OCI-LY7 (cell line): ENCODE measurements around the gene KISS1R. TPM values are rescaled to one million over a fixed set of nuclear protein-coding genes. Genes with fewer than 3 reads are reported as not detected.

Source experiments
- BruUV-seq: library from RNA; stranded (reverse); fragments of 400-500 nt; replicated peaks from 2 replicates; lab custom pipeline; 2021; lab: Mats Ljungman, UMichigan
- CTCF ChIA-PET: fragments of 300-600 bp; sonication (Branson Sonifier 250); formaldehyde crosslinking; loops from one replicate; lab custom pipeline; 2022; ENCODE audit warnings: antibody characterized with exemption; ENCODE audit not compliant: unreplicated experiment; lab: Charles Lee
- POLR2A ChIA-PET: fragments of 300-600 bp; sonication (Branson Sonifier 250); formaldehyde crosslinking; loops from one replicate; lab custom pipeline; 2022; ENCODE audit warnings: antibody characterized with exemption; lab: Charles Lee
- DNase-seq: peaks from one replicate; pipeline ENCODE4 v3.0.0-alpha.2; 2015; ENCODE audit warnings: low spot score
- H2AFZ ChIP-seq: fragments of 200-600 bp; sonication (generic), shearing (Covaris generic); 2 replicates; pipeline ENCODE4 v1.6.1; 2014; ENCODE audit warnings: mild to moderate bottlenecking, antibody characterized with exemption, low read length, moderate library complexity
- H3K27ac ChIP-seq: fragments of 200-600 bp; sonication (generic); 2 replicates; pipeline ENCODE4 v1.5.1; 2014; ENCODE audit warnings: mixed run types, low read depth, mild to moderate bottlenecking, moderate library complexity, low read length, inconsistent platforms; ENCODE audit not compliant: poor library complexity, severe bottlenecking
- H3K36me3 ChIP-seq: fragments of 200-600 bp; sonication (generic); 2 replicates; pipeline ENCODE4 v1.6.1; 2014; ENCODE audit warnings: mild to moderate bottlenecking, antibody characterized with exemption, low read length, moderate library complexity, mixed read lengths; ENCODE audit not compliant: insufficient read depth
- H3K4me1 ChIP-seq: fragments of 200-600 bp; sonication (generic); 2 replicates; pipeline ENCODE4 v1.5.1; 2014; ENCODE audit warnings: mild to moderate bottlenecking, low read length; ENCODE audit not compliant: insufficient read depth, poor library complexity, severe bottlenecking
- H3K4me2 ChIP-seq: fragments of 200-600 bp; sonication (generic); 2 replicates; pipeline ENCODE4 v1.6.1; 2014; ENCODE audit warnings: mild to moderate bottlenecking, low read length
- H3K4me3 ChIP-seq: fragments of 200-600 bp; sonication (generic); 2 replicates; pipeline ENCODE4 v1.5.1; 2014; ENCODE audit warnings: mild to moderate bottlenecking, low read depth, low read length; ENCODE audit not compliant: poor library complexity, severe bottlenecking
- H3K79me2 ChIP-seq: fragments of 200-600 bp; sonication (generic); 2 replicates; pipeline ENCODE4 v1.6.1; 2016; ENCODE audit warnings: low read depth, mild to moderate bottlenecking, low read length, moderate library complexity, mixed read lengths; ENCODE audit not compliant: insufficient read depth
- H3K9me2 ChIP-seq: fragments of 200-600 bp; sonication (generic); 2 replicates; pipeline ENCODE4 v1.6.1; 2016; ENCODE audit warnings: mild to moderate bottlenecking, low read length, mixed read lengths; ENCODE audit not compliant: insufficient read depth
- H3K9me3 ChIP-seq: fragments of 200-600 bp; sonication (generic); 2 replicates; pipeline ENCODE4 v1.6.1; 2014; ENCODE audit warnings: mild to moderate bottlenecking, mixed run types, low read length, mixed read lengths
- H4K20me1 ChIP-seq: fragments of 200-600 bp; sonication (generic); 2 replicates; pipeline ENCODE4 v1.6.1; 2014; ENCODE audit warnings: mild to moderate bottlenecking, antibody characterized with exemption, low read length, moderate library complexity, mixed read lengths; ENCODE audit not compliant: insufficient read depth
- CTCF ChIP-seq: fragments of 200-600 bp; sonication (generic); conservative IDR thresholded peaks from 2 replicates; pipeline ENCODE4 v1.5.1; 2014; ENCODE audit warnings: mild to moderate bottlenecking, antibody characterized with exemption, low read length, moderate library complexity, mixed read lengths
- EZH2phosphoT487 ChIP-seq: fragments of 200-600 bp; sonication (generic); IDR thresholded peaks from 2 replicates; pipeline ENCODE4 v1.6.1; 2018; ENCODE audit warnings: low read depth, borderline replicate concordance, mild to moderate bottlenecking, mixed run types, antibody characterized with exemption, low read length, moderate library complexity, mixed read lengths
- intact Hi-C: fragments of 100-400 bp; cut with micrococcal nuclease; formaldehyde crosslinking; loops from one replicate; pipeline ENCODE4 v1.10.0; 2022; ENCODE audit not compliant: unreplicated experiment
- small RNA-seq: library from RNA; depleted of rRNA; stranded (forward); fragments of <200 nt; gene quantifications from one replicate; pipeline ENCODE3, GENCODE V24; 2014
- total RNA-seq, 2 experiments: library from RNA; depleted of rRNA in 1 of 2; stranded (reverse); fragments of >200 nt in 1 of 2; shearing (Covaris generic) in 1 of 2; gene quantifications; 2 replicates each; pipeline ENCODE4 v1.2.3, GENCODE V29; 2014 to 2022

Gene KISS1R
- total RNA-seq, 2 experiments from 2014 or later = not detected

GRCh38 chr19:964761-965694, 47.9 kb downstream of the KISS1R start:
- intact Hi-C loops = no loop called here
- Histone ChIP-seq H3K9me3 (0 out of 2 replicates have a peak, but pooled peaks cover 4% of the 10 kb centered on the region), H2AFZ (no peak overlapping the region), H3K79me2 (no peaks in the 10 kb centered on the region), H3K36me3 (peaks cover 8% of the 10 kb centered on the region; the same call in 1 of the 2 replicates), H3K4me3 (no peak overlapping the region), H3K4me1 (no peaks in the 10 kb centered on the region), H4K20me1 (no peaks in the 10 kb centered on the region), H3K9me2 (no peaks in the 10 kb centered on the region), H3K4me2 (no peak overlapping the region), H3K27ac (no peak overlapping the region)
- POLR2A ChIA-PET = interaction anchor here (0.7 kb wide), 1 partner anchor 17 kb away, joined by 6 read pairs; no protein-coding TSS in a partner anchor
- CTCF ChIA-PET = no interaction called here
- BruUV-seq = no TSS peak
- TF ChIP-seq EZH2phosphoT487 (no peak), CTCF (no peak)
- peak; percentile 59 for DNase-seq

DNA sequence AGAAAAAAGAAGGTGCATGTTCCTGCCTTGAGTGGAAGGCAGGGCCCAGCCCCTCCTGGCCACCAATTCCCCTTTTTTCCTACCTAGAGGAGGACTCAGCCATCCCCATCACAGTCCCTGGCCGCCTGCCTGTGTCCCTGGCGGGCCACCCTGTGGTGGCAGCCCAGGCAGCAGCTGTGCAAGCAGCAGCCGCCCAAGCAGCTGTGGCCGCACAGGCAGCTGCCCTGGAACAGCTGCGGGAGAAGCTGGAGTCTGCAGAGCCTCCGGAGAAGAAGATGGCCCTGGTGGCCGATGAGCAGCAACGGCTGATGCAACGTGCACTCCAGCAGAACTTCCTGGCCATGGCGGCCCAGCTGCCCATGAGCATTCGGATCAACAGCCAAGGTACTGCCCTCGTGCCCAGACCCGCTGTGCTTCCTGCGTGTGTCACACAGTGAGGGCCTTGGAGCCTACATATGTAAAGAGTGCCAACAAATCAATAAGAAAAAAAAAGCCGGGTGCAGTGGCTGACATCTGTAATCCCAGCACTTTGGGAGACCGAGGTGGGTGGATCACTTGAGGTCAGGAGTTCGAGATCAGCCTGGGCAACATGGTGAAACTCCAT, 49.5 kb downstream of the KISS1R start:
- POLR2A ChIA-PET = interaction anchor here (0.6 to 0.7 kb wide), 2 partner anchors 104 to 191 kb away, joined by 4 to 5 read pairs; no protein-coding TSS in a partner anchor

More for the DNA sequence above, 49.5 kb downstream of the KISS1R start:
- Histone ChIP-seq H3K27ac (no peak overlapping the region), H3K79me2 (no peaks in the 10 kb centered on the region), H3K9me3 (peaks cover 14% of the 10 kb centered on the region), H3K36me3 (peaks cover 19% of the 10 kb centered on the region), H3K4me1 (no peaks in the 10 kb centered on the region), H3K4me2 (no peak overlapping the region), H3K4me3 (no peak overlapping the region), H4K20me1 (no peaks in the 10 kb centered on the region), H2AFZ (no peak overlapping the region), H3K9me2 (no peaks in the 10 kb centered on the region)
- DNase-seq = no peak
- TF ChIP-seq CTCF (no peak), EZH2phosphoT487 (no peak)
- BruUV-seq = no TSS peak
- CTCF ChIA-PET = no interaction called here
- intact Hi-C loops = no loop called here

Small RNA genes within 50 kb of the gene (small RNA-seq; reads per million reads assigned to genes)
- gene RNU6-9 = 0.16 reads per million

Other genes with a start within 250 kb of the KISS1R start
- gene FSTL3, start 240.9 kb upstream of the KISS1R start, total RNA-seq (2014; rRNA removed; shearing (Covaris generic)) = 3.4 and 5.7 TPM in 2 replicates
- 6.5 and 7.3 TPM in 2 replicates for gene FSTL3, start 240.9 kb upstream of the KISS1R start, total RNA-seq (2022)
- gene PRSS57, start 221.9 kb upstream of the KISS1R start, total RNA-seq (2014; rRNA removed; shearing (Covaris generic)) = not detected in 2 replicates
- not detected in 2 replicates for gene PRSS57, start 221.9 kb upstream of the KISS1R start, total RNA-seq (2022)
- 1.4 TPM in 1 of 2 replicates, not detected in the other for gene PALM, start 208.4 kb upstream of the KISS1R start, total RNA-seq (2014; rRNA removed; shearing (Covaris generic))
- gene PALM, start 208.4 kb upstream of the KISS1R start, total RNA-seq (2022) = 0.42 and 1.2 TPM in 2 replicates
- gene MISP, start 166.2 kb upstream of the KISS1R start, total RNA-seq (2014; rRNA removed; shearing (Covaris generic)) = not detected in 2 replicates
- 0.23 TPM in 1 of 2 replicates, not detected in the other for gene MISP, start 166.2 kb upstream of the KISS1R start, total RNA-seq (2022)
- 284 and 315 TPM in 2 replicates for gene PTBP1, start 119.9 kb upstream of the KISS1R start, total RNA-seq (2014; rRNA removed; shearing (Covaris generic))
- 468 and 479 TPM in 2 replicates for gene PTBP1, start 119.9 kb upstream of the KISS1R start, total RNA-seq (2022)
- not detected in 2 replicates for gene PLPPR3, start 95.4 kb upstream of the KISS1R start, total RNA-seq (2014; rRNA removed; shearing (Covaris generic))
- gene PLPPR3, start 95.4 kb upstream of the KISS1R start, total RNA-seq (2022) = not detected in 2 replicates
- gene AZU1, start 89.5 kb upstream of the KISS1R start, total RNA-seq (2014; rRNA removed; shearing (Covaris generic)) = not detected in 2 replicates
- not detected in 2 replicates for gene AZU1, start 89.5 kb upstream of the KISS1R start, total RNA-seq (2022)
- not detected in 2 replicates for gene PRTN3, start 76.3 kb upstream of the KISS1R start, total RNA-seq (2014; rRNA removed; shearing (Covaris generic))
- gene PRTN3, start 76.3 kb upstream of the KISS1R start, total RNA-seq (2022) = not detected in 2 replicates
- not detected in 2 replicates for gene ELANE, start 65.0 kb upstream of the KISS1R start, total RNA-seq (2014; rRNA removed; shearing (Covaris generic))
- gene ELANE, start 65.0 kb upstream of the KISS1R start, total RNA-seq (2022) = not detected in 2 replicates
- 0.35 TPM in 1 of 2 replicates, not detected in the other for gene CFD, start 57.7 kb upstream of the KISS1R start, total RNA-seq (2014; rRNA removed; shearing (Covaris generic))
- gene CFD, start 57.7 kb upstream of the KISS1R start, total RNA-seq (2022) = not detected in 2 replicates
- 12.9 and 19.1 TPM in 2 replicates for gene MED16, start 24.1 kb upstream of the KISS1R start, total RNA-seq (2014; rRNA removed; shearing (Covaris generic))
- gene MED16, start 24.1 kb upstream of the KISS1R start, total RNA-seq (2022) = 54.3 and 61.4 TPM in 2 replicates
- not detected in 2 replicates for gene RNU6-9, start 23.8 kb upstream of the KISS1R start, total RNA-seq (2014; rRNA removed; shearing (Covaris generic))
- gene RNU6-9, start 23.8 kb upstream of the KISS1R start, total RNA-seq (2022) = not detected in 2 replicates
- 39.5 and 43.5 TPM in 2 replicates for gene R3HDM4, start 4.1 kb upstream of the KISS1R start, total RNA-seq (2014; rRNA removed; shearing (Covaris generic))
- 64.9 and 75.2 TPM in 2 replicates for gene R3HDM4, start 4.1 kb upstream of the KISS1R start, total RNA-seq (2022)
- 7.9 and 9.9 TPM in 2 replicates for gene ARID3A, start 8.7 kb downstream of the KISS1R start, total RNA-seq (2014; rRNA removed; shearing (Covaris generic))
- gene ARID3A, start 8.7 kb downstream of the KISS1R start, total RNA-seq (2022) = 21.6 and 23.5 TPM in 2 replicates
- 61.6 and 74.7 TPM in 2 replicates for gene WDR18, start 67.0 kb downstream of the KISS1R start, total RNA-seq (2014; rRNA removed; shearing (Covaris generic))
- gene WDR18, start 67.0 kb downstream of the KISS1R start, total RNA-seq (2022) = 38.4 and 51.4 TPM in 2 replicates
- 0.05 TPM in 1 of 2 replicates, not detected in the other for gene GRIN3B, start 83.1 kb downstream of the KISS1R start, total RNA-seq (2014; rRNA removed; shearing (Covaris generic))
- gene GRIN3B, start 83.1 kb downstream of the KISS1R start, total RNA-seq (2022) = not detected in 2 replicates
- 131 and 169 TPM in 2 replicates for gene TMEM259, start 103.8 kb downstream of the KISS1R start, total RNA-seq (2014; rRNA removed; shearing (Covaris generic))
- gene TMEM259, start 103.8 kb downstream of the KISS1R start, total RNA-seq (2022) = 195 and 204 TPM in 2 replicates
- gene RNU6-2, start 104.2 kb downstream of the KISS1R start, total RNA-seq (2014; rRNA removed; shearing (Covaris generic)) = not detected in 2 replicates
- gene RNU6-2, start 104.2 kb downstream of the KISS1R start, total RNA-seq (2022) = not detected in 2 replicates
- gene CNN2, start 109.3 kb downstream of the KISS1R start, total RNA-seq (2014; rRNA removed; shearing (Covaris generic)) = 51.5 and 73.7 TPM in 2 replicates
- 126 and 127 TPM in 2 replicates for gene CNN2, start 109.3 kb downstream of the KISS1R start, total RNA-seq (2022)
- 22.5 and 43.3 TPM in 2 replicates for gene ABCA7, start 122.8 kb downstream of the KISS1R start, total RNA-seq (2014; rRNA removed; shearing (Covaris generic))
- 66.6 and 74.4 TPM in 2 replicates for gene ABCA7, start 122.8 kb downstream of the KISS1R start, total RNA-seq (2022)
- 132 and 135 TPM in 2 replicates for gene ARHGAP45, start 149.8 kb downstream of the KISS1R start, total RNA-seq (2014; rRNA removed; shearing (Covaris generic))
- gene ARHGAP45, start 149.8 kb downstream of the KISS1R start, total RNA-seq (2022) = 138 and 143 TPM in 2 replicates
- gene POLR2E, start 178.0 kb downstream of the KISS1R start, total RNA-seq (2014; rRNA removed; shearing (Covaris generic)) = 153 and 165 TPM in 2 replicates
- gene POLR2E, start 178.0 kb downstream of the KISS1R start, total RNA-seq (2022) = 160 and 193 TPM in 2 replicates
- gene GPX4, start 186.7 kb downstream of the KISS1R start, total RNA-seq (2014; rRNA removed; shearing (Covaris generic)) = 184 and 203 TPM in 2 replicates
- 148 and 156 TPM in 2 replicates for gene GPX4, start 186.7 kb downstream of the KISS1R start, total RNA-seq (2022)